Breast epithelium (tissue), 4 donors: ENCODE results near the gene RNF111. TPM values are rescaled to one million over a fixed set of nuclear protein-coding genes. Genes with fewer than 3 reads are reported as not detected.

ENCODE experiments used
- DNase-seq, 2 donors: peaks; one replicate each; pipeline ENCODE4 v3.0.0-alpha.2; 2019; ENCODE audit warnings: low spot score in 2 of 2
- H3K27ac ChIP-seq, 2 donors: fragments of 200-600 bp; sonication (generic) in 1 of 2; one replicate each; pipeline ENCODE4 v1.5.1; 2016 to 2019; ENCODE audit warnings: mild to moderate bottlenecking in 1 of 2
- H3K27me3 ChIP-seq, 2 donors: fragments of 200-600 bp; sonication (generic) in 1 of 2; one replicate each; pipeline versions ENCODE4 v1.5.1 to v1.6.0; 2017 to 2019; ENCODE audit warnings: control low read depth in 1 of 2, mild to moderate bottlenecking in 1 of 2
- H3K36me3 ChIP-seq: fragments of 200-600 bp; one replicate; pipeline ENCODE4 v1.5.1; 2019
- H3K4me1 ChIP-seq, 2 donors: fragments of 200-600 bp; sonication (generic); one replicate each; pipeline ENCODE4 v1.5.1; 2016 to 2019; ENCODE audit warnings: control low read depth in 1 of 2
- H3K4me3 ChIP-seq, 3 donors: fragments of 200-600 bp; sonication (generic); 1 replicate in 2 of 3; 2 replicates in 1 of 3; pipeline ENCODE4 v1.5.1; 2016 to 2019; ENCODE audit warnings: mild to moderate bottlenecking in 3 of 3, moderate library complexity in 2 of 3
- H3K9me3 ChIP-seq, 2 donors: fragments of 200-600 bp; sonication (generic) in 1 of 2; one replicate each; pipeline ENCODE4 v1.5.1; 2016 to 2019; ENCODE audit warnings: control low read depth in 1 of 2
- CTCF ChIP-seq, 3 donors: fragments of 450-650 bp; IDR thresholded peaks; one replicate each; pipeline ENCODE4 v1.5.1; 2016 to 2017; ENCODE audit warnings: antibody characterized with exemption in 3 of 3, mild to moderate bottlenecking in 3 of 3, moderate library complexity in 3 of 3
- POLR2A ChIP-seq: fragments of 450-650 bp; IDR thresholded peaks from one replicate; pipeline ENCODE4 v1.6.1; 2016; ENCODE audit warnings: antibody characterized with exemption, mild to moderate bottlenecking, moderate library complexity
- POLR2AphosphoS5 ChIP-seq, 3 donors: sonication (generic); formaldehyde crosslinking; IDR thresholded peaks; one replicate each; pipeline ENCODE4 v1.6.1; 2017; ENCODE audit warnings: antibody characterized with exemption in 3 of 3
- intact Hi-C: fragments of 100-400 bp; cut with DNase I; formaldehyde crosslinking; loops from one replicate; pipeline ENCODE4 v1.15.1; 2023; ENCODE audit warnings: low total_unique reads
- total RNA-seq, 3 donors: library from RNA; depleted of rRNA; stranded (reverse); fragments of >200 nt; gene quantifications; one replicate each; pipeline ENCODE4 v1.1.0, GENCODE V29; 2016

RNF111 gene
- total RNA-seq, 3 donors from 2014 or later = 18.4 to 36.9 (median 27.9) TPM

GRCh38 chr15:59059076-59059597, 71.7 kb downstream of the RNF111 start:
- H3K9me3 ChIP-seq = no peaks in the 10 kb centered on the region
- no peak overlapping the region for H3K4me3 ChIP-seq
- intact Hi-C loops = no loop called here
- TF ChIP-seq POLR2A (no peak), CTCF (IDR thresholded peaks at IDR 0.05) (no peak), POLR2AphosphoS5 (IDR thresholded peaks at IDR 0.05) (no peak)
- no peaks in the 10 kb centered on the region for H3K27me3 ChIP-seq
- no peak for DNase-seq
- no peaks in the 10 kb centered on the region for H3K36me3 ChIP-seq
- H3K4me1 ChIP-seq = no peaks in the 10 kb centered on the region
- no peak overlapping the region for H3K27ac ChIP-seq

- intact Hi-C loops = no loop called here
- DNase-seq = no peak
- TF ChIP-seq POLR2A = no peak
- no peak for TF ChIP-seq POLR2AphosphoS5 (IDR thresholded peaks at IDR 0.05)
- no peak for TF ChIP-seq CTCF (IDR thresholded peaks at IDR 0.05)
- Histone ChIP-seq H3K27me3 (no peaks in the 10 kb centered on the region), H3K4me1 (no peaks in the 10 kb centered on the region), H3K4me3 (no peak overlapping the region), H3K27ac (no peak overlapping the region), H3K36me3 (no peaks in the 10 kb centered on the region), H3K9me3 (no peaks in the 10 kb centered on the region)
These were observed 72.9 kb downstream of the RNF111 start for GRCh38 chr15:59060348-59060747.

DNA sequence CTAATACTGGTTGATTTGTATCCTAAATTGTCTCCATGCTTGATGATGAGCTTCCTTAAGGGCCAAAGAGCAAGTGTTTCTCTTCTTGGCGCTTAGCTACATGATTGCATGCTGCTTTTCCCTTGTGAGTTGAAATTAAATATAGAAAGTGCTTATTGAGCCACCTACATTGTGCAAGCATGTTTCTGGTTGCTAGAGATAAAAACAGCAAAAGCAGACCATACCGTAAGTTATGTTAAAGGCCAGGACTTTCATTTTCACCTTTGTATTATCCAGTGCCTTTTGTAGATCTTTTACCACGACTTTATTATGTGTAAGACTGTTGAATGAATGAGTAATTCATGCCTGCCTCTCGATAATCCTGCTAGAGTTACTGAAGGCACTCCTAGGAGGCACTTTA, 75.6 kb downstream of the RNF111 start:
- Histone ChIP-seq H3K27ac (no peak overlapping the region), H3K9me3 (no peaks in the 10 kb centered on the region), H3K27me3 (no peaks in the 10 kb centered on the region), H3K4me1 (no peaks in the 10 kb centered on the region), H3K4me3 (no peak overlapping the region), H3K36me3 (no peaks in the 10 kb centered on the region)
- intact Hi-C loops = no loop called here
- no peak for DNase-seq
- TF ChIP-seq CTCF (IDR thresholded peaks at IDR 0.05) (no peak), POLR2AphosphoS5 (IDR thresholded peaks at IDR 0.05) (no peak), POLR2A (no peak)

DNA sequence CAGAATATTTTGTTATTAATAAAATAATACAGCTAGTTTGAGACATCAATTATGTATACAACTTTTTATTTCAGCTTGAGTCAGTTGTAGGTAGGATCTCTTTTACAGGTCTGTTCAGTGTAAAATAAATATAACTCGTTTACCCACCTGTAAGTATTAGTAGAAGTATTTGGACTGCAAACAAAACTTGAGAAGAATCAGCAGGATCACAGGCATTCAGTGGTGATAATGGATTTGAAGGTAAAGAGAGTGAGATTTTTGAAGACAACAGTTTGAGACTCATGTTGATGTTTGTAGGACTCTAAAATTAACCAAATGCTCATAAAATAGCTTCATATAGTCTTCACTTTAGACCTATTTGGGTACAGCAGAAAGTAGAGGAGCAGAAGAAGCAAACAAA, 82.0 kb downstream of the RNF111 start:
- Histone ChIP-seq H3K9me3 (no peaks in the 10 kb centered on the region), H3K27me3 (no peaks in the 10 kb centered on the region), H3K27ac (no peak overlapping the region), H3K4me1 (no peaks in the 10 kb centered on the region), H3K36me3 (no peaks in the 10 kb centered on the region), H3K4me3 (no peak overlapping the region)
- no peak for DNase-seq
- TF ChIP-seq POLR2A (no peak), CTCF (IDR thresholded peaks at IDR 0.05) (no peak), POLR2AphosphoS5 (IDR thresholded peaks at IDR 0.05) (no peak)
- intact Hi-C loops = no loop called here

GRCh38 chr15:59074607-59075006, 87.1 kb downstream of the RNF111 start:
- Histone ChIP-seq H3K4me1 (no peaks in the 10 kb centered on the region), H3K9me3 (no peaks in the 10 kb centered on the region), H3K27me3 (no peaks in the 10 kb centered on the region), H3K36me3 (no peaks in the 10 kb centered on the region), H3K27ac (no peak overlapping the region), H3K4me3 (no peak overlapping the region)
- TF ChIP-seq CTCF (IDR thresholded peaks at IDR 0.05) = no peak
- DNase-seq = no peak
- intact Hi-C loops = no loop called here
